Stimulated activated CD4-positive, alpha-beta T cell treated with anti-CD3 and anti-CD28 coated beads, Interleukin-2, amount 100 ng/mL, for 4 hours (primary cell): ENCODE data around the gene TMEM106A.
"Not testable (repeated sequence)": the region's sequence is repeated elsewhere in the genome, so short reads cannot be mapped to it uniquely, and the experiment has no call there.

ENCODE experiments used
- DNase-seq: peaks from one replicate; pipeline ENCODE4 v3.0.0-alpha.2; 2020; ENCODE audit warnings: low read depth

TMEM106A gene

GRCh38 chr17:43216369-43216761 is 4.7 kb downstream of the TMEM106A start:
- no peak for DNase-seq

DNA sequence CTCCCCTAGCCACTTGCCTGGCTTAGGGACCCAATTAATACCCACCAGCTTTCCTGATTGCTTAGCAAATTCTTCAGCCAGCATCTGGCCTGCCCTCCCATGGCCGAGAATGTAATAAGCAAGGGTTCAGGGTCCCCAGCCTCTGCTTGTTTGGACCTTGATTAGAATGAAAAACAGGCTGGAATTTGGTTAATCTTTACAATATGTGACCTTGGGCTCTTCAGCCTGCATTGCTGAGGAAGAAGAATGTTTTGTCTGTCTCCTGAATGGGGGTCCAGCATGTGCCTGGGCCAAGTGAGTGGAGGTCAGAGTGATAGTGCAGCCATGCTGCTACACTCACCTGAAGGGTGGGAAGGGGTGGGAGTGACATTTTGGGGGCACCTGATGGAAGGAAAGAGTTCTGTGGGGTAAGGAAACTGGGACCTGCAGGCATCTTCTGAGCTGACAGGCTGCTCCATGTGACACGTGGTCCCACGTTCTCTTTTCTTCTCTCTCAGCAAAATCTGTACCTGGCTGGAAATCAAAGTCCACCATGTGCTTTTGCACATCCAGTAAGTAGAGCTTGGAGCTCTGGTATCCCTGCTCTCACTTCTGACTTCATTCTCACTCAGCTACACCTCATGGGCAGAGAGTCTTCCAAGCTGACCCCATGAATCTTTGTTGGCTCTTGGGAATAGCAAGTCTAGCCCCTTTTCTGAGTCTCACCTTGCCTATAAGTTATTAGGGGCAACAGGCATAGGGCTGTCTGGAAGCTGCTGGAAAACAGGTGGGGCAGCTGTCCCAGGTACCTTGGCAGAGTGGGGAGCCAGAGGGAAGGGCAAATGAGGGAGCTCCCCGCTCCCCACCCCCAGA is 5.3 kb downstream of the TMEM106A start:
- DNase-seq: no peak

GRCh38 chr17:43217614-43218087 is 6.0 kb downstream of the TMEM106A start:
- peak; percentile 36 for DNase-seq

GRCh38 chr17:43219001-43219400 is 7.3 kb downstream of the TMEM106A start:
- no peak for DNase-seq

GRCh38 chr17:43219746-43220380 is 8.2 kb downstream of the TMEM106A start:
- no peak for DNase-seq

DNA sequence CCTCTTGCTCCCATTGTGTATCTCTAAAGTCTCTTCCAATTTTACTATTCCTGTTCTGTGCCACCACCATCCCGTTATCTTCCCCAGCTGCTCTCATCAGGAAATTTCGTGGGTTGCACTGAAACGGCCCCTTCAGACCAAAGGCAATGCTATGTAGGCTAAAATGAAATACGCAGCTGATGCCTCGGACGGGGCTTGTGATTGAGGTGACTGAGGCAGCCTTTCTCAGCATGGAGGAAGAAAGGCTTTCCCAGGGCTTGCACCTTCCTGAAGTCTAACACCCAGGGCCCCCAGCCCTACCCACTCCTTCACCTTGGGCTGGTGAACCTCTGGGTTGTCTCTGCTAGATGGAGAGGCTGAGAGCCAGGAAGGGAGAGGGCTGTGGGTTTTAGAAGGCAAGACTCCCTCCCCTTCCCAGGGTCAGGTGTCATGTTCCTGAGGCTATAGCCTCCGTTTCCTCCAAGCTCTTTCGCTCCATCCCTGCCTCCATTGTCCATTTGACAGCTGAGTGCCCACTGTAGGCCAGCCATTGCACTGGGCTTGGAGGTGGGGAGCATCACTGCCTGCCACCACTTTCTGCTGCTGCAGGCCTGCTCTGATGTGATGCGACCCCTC is 8.9 kb downstream of the TMEM106A start:
- no peak for DNase-seq

- no peak for DNase-seq
These were observed 12.6 kb downstream of the TMEM106A start for GRCh38 chr17:43224146-43224705.

GRCh38 chr17:43226393-43226792 is 14.7 kb downstream of the TMEM106A start:
- no peak for DNase-seq

DNA sequence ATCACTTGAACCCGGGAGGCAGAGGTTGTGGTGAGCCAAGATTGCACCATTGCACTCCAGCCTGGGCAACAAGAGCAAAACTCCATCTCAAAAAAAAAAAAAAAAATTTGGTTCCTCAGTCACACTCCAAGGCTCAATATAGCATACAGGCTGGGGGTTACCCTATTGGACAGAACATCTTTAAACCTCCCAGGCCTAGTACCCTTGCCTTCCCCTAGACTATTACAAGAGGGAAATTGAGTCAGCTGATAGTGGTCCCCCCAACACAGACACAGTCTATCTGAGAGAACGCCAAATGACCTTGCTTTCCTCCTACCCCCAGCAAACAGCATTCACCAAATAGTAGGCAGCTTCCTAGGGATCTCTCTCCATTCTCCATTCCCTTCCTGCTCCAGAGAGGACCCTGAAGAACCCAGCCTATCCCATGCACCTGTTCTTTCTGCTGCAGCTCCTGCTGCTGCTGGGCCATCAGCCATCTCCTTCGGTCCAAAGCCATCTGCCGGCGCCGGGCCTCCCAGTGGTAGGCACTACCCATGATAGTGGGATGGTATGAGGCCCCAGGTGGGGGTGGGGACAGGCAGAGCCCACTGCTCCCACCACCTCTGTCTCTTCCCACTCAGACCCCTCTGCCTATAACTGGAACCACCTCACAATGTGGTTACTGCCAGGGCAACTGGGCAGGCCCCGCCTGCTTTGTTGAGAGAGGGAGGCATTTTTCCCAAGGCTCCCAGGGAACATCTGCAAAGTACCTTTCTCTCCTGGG is 16.5 kb downstream of the TMEM106A start, which contains the start of gene CCDC200:
CCDC200 (minus strand) TSS at position 604 of the 763 bp plus-strand sequence; CDS start at position 535, 69 bp downstream.
- not testable (repeated sequence) for DNase-seq

DNA sequence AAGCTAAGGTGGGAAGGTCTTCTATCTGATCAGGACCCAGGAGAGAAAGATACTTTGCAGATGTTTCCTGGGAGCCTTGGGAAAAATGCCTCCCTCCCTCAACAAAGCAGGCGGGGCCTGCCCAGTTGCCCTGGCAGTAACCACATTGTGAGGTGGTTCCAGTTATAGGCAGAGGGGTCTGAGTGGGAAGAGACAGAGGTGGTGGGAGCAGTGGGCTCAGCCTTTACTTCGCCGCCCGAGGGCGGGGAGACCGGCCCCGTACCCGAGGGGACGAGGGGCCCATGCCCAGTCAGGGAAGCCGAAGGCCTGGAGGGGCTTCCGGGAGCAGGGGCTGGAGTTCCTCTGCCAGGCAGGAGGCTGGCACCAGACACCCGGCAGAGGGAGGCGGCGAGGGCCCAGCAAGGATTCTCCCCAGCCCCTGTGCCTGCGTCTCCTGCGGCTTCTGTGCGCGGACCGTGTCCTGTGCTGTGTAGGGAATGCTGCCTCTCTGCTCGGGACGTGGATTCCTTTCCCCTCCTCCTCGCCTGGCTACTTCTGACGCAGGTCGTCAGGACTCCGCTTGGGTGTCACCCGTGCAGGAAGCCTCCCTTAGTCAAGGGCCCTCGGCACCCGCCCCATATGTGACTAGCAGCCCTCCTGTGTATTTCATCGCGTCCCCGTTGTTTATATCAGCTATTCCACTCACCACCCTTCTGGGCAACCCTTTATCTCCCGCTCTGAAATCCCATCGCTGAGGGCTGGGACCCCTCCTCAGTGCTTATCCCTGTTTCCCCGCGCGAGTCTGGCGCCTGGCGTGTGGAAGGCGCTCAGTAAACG is 19.7 kb downstream of the TMEM106A start:
- DNase-seq: not testable (repeated sequence)

DNA sequence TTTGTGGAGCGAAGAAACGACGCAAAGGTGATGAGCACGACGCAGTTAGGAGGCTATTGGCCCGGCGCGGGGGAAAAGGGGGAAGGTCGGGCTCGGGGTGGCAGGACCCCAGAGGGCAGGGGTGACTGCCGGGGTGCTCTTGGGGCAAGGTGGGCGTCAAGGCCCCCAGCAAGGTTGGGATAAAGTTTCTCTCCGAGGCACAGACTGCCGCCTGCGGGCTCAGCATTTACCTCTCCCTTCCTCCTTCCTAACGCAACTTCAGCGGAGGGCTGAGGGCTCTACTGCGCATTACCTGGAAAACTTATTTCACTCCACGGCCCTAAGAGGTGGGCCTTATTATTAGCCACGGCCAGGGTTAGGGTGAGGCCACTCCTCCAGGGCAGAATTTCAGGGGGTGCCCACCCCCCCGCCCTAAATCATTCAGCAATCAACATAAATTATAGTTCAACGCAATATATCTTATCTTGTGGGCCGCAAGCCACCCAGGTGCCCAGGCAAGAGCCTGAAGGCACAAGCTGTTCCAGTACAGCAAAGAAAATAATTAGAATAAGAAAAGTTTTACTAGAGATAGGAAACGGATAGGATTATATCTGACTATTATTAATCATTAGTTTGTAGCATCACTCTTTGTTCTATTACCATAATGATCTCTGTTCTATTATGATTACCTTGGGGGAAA is 20.5 kb downstream of the TMEM106A start:
- not testable (repeated sequence) for DNase-seq

GRCh38 chr17:43233263-43233662 is 21.6 kb downstream of the TMEM106A start:
- DNase-seq: not testable (repeated sequence)

- DNase-seq: not testable (repeated sequence)
These were observed 22.2 kb downstream of the TMEM106A start, which contains the start of gene RNU2-1 for GRCh38 chr17:43233877-43234276. TSS of gene RNU2-1 (minus strand) at chr17:43233977.

GRCh38 chr17:43239597-43239996 is 27.9 kb downstream of the TMEM106A start:
- not testable (repeated sequence) for DNase-seq

DNA sequence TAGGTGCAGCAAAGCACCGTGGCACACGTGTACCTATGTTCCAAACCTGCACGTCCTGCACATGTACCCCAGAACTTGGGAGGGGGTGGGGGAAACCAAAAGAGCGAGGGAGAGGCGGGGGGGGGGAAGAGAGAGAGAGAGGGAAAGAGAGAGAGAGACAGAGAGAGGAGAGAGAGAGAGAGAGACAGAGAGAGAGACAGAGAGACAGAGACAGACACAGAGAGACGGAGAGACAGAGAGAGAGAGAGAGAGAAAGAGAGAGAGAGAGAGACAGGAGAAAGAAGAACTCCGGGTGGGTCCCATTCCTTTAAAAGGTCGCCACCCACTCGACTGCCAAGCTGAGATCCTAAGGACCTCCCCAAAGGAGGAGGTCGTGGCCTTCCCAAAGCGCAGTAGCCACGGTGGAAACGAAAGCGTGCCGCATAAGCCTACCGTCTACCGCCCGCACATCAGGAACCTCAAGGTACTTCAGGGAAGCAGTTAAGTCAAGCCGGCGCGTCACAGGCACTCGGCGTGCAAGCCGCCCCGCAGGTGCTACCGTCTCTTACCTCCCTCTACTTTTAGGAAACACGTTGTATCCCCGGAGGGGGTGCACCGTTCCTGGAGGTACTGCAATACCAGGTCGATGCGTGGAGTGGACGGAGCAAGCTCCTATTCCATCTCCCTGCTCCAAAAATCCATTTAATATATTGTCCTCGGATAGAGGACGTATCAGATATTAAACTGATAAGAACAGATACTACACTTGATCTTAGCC is 29.1 kb downstream of the TMEM106A start:
- DNase-seq: not testable (repeated sequence)

DNA sequence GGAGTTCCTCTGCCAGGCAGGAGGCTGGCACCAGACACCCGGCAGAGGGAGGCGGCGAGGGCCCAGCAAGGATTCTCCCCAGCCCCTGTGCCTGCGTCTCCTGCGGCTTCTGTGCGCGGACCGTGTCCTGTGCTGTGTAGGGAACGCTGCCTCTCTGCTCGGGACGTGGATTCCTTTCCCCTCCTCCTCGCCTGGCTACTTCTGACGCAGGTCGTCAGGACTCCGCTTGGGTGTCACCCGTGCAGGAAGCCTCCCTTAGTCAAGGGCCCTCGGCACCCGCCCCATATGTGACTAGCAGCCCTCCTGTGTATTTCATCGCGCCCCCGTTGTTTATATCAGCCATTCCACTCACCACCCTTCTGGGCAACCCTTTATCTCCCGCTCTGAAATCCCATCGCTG is 34.8 kb downstream of the TMEM106A start:
- not testable (repeated sequence) for DNase-seq
